GM12878 (cell line): ENCODE data around the gene ADCY5. TPM values are rescaled to one million over a fixed set of nuclear protein-coding genes. Genes with fewer than 3 reads are reported as not detected.

ENCODE experiments used
- ATAC-seq: fragments of 200-7000 bp; cut with Tn5 transposase; 3 replicates; pipeline ENCODE4 v1.9.1; 2020; ENCODE audit warnings: mild to moderate bottlenecking, moderate library complexity
- BruUV-seq: library from RNA; stranded (reverse); fragments of 400-500 nt; replicated peaks from 2 replicates; lab custom pipeline; 2021; lab: Mats Ljungman, UMichigan
- CTCF ChIA-PET: fragments of 300-600 bp; sonication (Branson Sonifier 250); formaldehyde crosslinking; extraction: SDS; loops from one replicate; lab custom pipeline; 2021; ENCODE audit warnings: inconsistent platforms; lab: Yijun Ruan, JAX
- POLR2A ChIA-PET: fragments of 350-600 bp; formaldehyde crosslinking; extraction: SDS; loops from one replicate; lab custom pipeline; 2021; ENCODE audit warnings: inconsistent platforms; lab: Charles Lee
- RAD21 ChIA-PET: fragments of 300-600 bp; sonication (Branson Sonifier 250); formaldehyde crosslinking; loops from one replicate; lab custom pipeline; 2023; ENCODE audit warnings: antibody characterized with exemption; ENCODE audit not compliant: unreplicated experiment; lab: Charles Lee
- SMC1A ChIA-PET: fragments of 300-600 bp; sonication (Branson Sonifier 250); formaldehyde crosslinking; loops from one replicate; lab custom pipeline; 2023; ENCODE audit not compliant: unreplicated experiment, uncharacterized antibody; lab: Charles Lee
- DNase-seq: peaks from one replicate; pipeline ENCODE4 v3.0.0-alpha.2; 2011; ENCODE audit warnings: low read depth, low spot score
- FAIRE-seq: peaks from 3 replicates; lab custom pipeline; 2011; peaks lifted over from hg19 to GRCh38; lab: Jason Lieb, UNC
- H2AFZ ChIP-seq: 2 replicates; pipeline ENCODE4 v1.6.0; 2011; ENCODE audit warnings: low read depth, low read length, control low read depth; ENCODE audit not compliant: control insufficient read depth
- H3K27ac ChIP-seq: 2 replicates; pipeline ENCODE4 v1.5.1; 2011; ENCODE audit warnings: control low read depth; ENCODE audit not compliant: control insufficient read depth, insufficient read depth
- H3K27me3 ChIP-seq, 2 experiments: replicated peaks in 1 of 2; 2 replicates each; pipeline versions ENCODE4 v1.6.0 to v1.6.1; 2011; ENCODE audit warnings: low read length in 1 of 2; ENCODE audit not compliant: control insufficient read depth in 2 of 2, insufficient read depth in 2 of 2
- H3K36me3 ChIP-seq, 2 experiments: 2 replicates each; pipeline ENCODE4 v1.5.1; 2011; ENCODE audit warnings: low read length in 1 of 2; ENCODE audit not compliant: control insufficient read depth in 2 of 2, insufficient read depth in 2 of 2
- H3K4me1 ChIP-seq: 2 replicates; pipeline ENCODE4 v1.6.1; 2011; ENCODE audit warnings: mild to moderate bottlenecking, low read length, moderate library complexity, mixed read lengths; ENCODE audit not compliant: control insufficient read depth, insufficient read depth
- H3K4me2 ChIP-seq: 2 replicates; pipeline ENCODE4 v1.6.0; 2011; ENCODE audit warnings: control low read depth; ENCODE audit not compliant: control insufficient read depth, insufficient read depth
- H3K4me3 ChIP-seq: fragments of 200-600 bp; sonication (generic); 2 replicates; pipeline ENCODE4 v1.5.1; 2016
- H3K79me2 ChIP-seq: 2 replicates; pipeline ENCODE4 v1.6.0; 2011; ENCODE audit warnings: low read length; ENCODE audit not compliant: control insufficient read depth, insufficient read depth
- H3K9ac ChIP-seq: 2 replicates; pipeline ENCODE4 v1.8.0; 2011; ENCODE audit warnings: low read length, control low read depth, mixed read lengths; ENCODE audit not compliant: control insufficient read depth, insufficient read depth
- H3K9me3 ChIP-seq: replicated peaks from 3 replicates; pipeline ENCODE4 v1.5.1; 2011; ENCODE audit warnings: mild to moderate bottlenecking, low read length; ENCODE audit not compliant: control insufficient read depth, insufficient read depth
- H4K20me1 ChIP-seq: 2 replicates; pipeline ENCODE4 v1.6.0; 2011; ENCODE audit not compliant: control insufficient read depth, insufficient read depth
- GABPA ChIP-seq: IDR thresholded peaks from 2 replicates; pipeline ENCODE4 v1.6.1; 2014; ENCODE audit warnings: antibody characterized with exemption, low read depth, mild to moderate bottlenecking, inconsistent platforms
- HDGF ChIP-seq: fragments of 450-650 bp; IDR thresholded peaks from 2 replicates; pipeline ENCODE4 v1.6.1; 2016; ENCODE audit warnings: antibody characterized with exemption
- MXI1 ChIP-seq: fragments of 150-350 bp; IDR thresholded peaks from 2 replicates; pipeline ENCODE4 v1.6.1; 2011; ENCODE audit warnings: low read depth, mild to moderate bottlenecking, inconsistent platforms, low read length, improper control_type of control experiment
- RAD51 ChIP-seq: fragments of 450-650 bp; IDR thresholded peaks from 2 replicates; pipeline ENCODE4 v1.6.1; 2016; ENCODE audit warnings: moderate library complexity, mild to moderate bottlenecking, inconsistent platforms
- RELA ChIP-seq: fragments of 450-650 bp; IDR thresholded peaks from 2 replicates; pipeline ENCODE4 v1.8.0; 2014; ENCODE audit warnings: borderline replicate concordance; ENCODE audit not compliant: partially characterized antibody
- SIX5 ChIP-seq: IDR thresholded peaks from 2 replicates; pipeline ENCODE4 v1.6.1; 2011; ENCODE audit warnings: mild to moderate bottlenecking, low read depth, low read length, moderate library complexity; ENCODE audit not compliant: severe bottlenecking
- ZZZ3 ChIP-seq: IDR thresholded peaks from 2 replicates; pipeline ENCODE4 v1.6.1; 2011; ENCODE audit warnings: low read depth; ENCODE audit not compliant: control insufficient read depth, insufficient read length
- WGBS: methylation state at CpG from one replicate; pipeline ENCODE4 v1.1.6; 2016; ENCODE audit warnings: low lambda C conversion rate; ENCODE audit not compliant: insufficient replicate concordance, insufficient coverage; ENCODE audit errors: missing lambda C conversion rate; 5-methylcytosine and 5-hydroxymethylcytosine counted together
- in situ Hi-C: fragments of 300-500 bp; cut with MboI; formaldehyde crosslinking; loops from 9 replicates; pipeline ENCODE4 v1.14.3; 2018; ENCODE audit warnings: mixed read lengths
- intact Hi-C: fragments of 100-400 bp; cut with micrococcal nuclease; formaldehyde crosslinking; loops from one replicate; pipeline ENCODE4 v1.14.2; 2022; ENCODE audit not compliant: unreplicated experiment
- polyA plus RNA-seq, 11 experiments: library from polyadenylated mRNA; depleted of rRNA in 4 of 11; unstranded in 6 of 11; stranded (reverse) in 5 of 11; fragments of >200 nt; fragmentation: Nextera tagmentation in 4 of 11; fragmentation: Illumina TruSeq in 1 of 11; extraction: Ambion mirVana in 4 of 11; extraction: Trizol in 1 of 11; gene quantifications; 1 replicate in 1 of 11; 2 replicates in 10 of 11; pipeline versions ENCODE4 v1.2.1 to v1.2.3, GENCODE V29; 2011 to 2016; ENCODE audit warnings: inconsistent platforms in 2 of 11, missing spikeins in 2 of 11, low read depth in 1 of 11
- total RNA-seq, 4 experiments: library from RNA; depleted of rRNA in 3 of 4; stranded (reverse); fragments of >200 nt in 3 of 4; fragmentation: Illumina TruSeq in 1 of 4; extraction: Trizol in 1 of 4; gene quantifications; 2 replicates each; pipeline versions ENCODE4 v1.2.1 to v1.2.3, GENCODE V29; 2013 to 2021
- TF ChIP-seq, protein P1 (sequence below): IDR thresholded peaks from 2 replicates; pipeline ENCODE4 v1.6.1; 2012; ENCODE audit warnings: low read depth, low read length, improper control_type of control experiment
- TF ChIP-seq, protein P2 (sequence below): IDR thresholded peaks from 2 replicates; pipeline ENCODE4 v1.6.1; 2011; ENCODE audit warnings: low read depth, low read length, improper control_type of control experiment, borderline replicate concordance
- TF ChIP-seq, protein P3 (sequence below): fragments of 450-650 bp; IDR thresholded peaks from 2 replicates; pipeline ENCODE4 v1.6.1; 2016; ENCODE audit warnings: mild to moderate bottlenecking
- TF ChIP-seq, protein P4 (sequence below): fragments of 450-650 bp; IDR thresholded peaks from 2 replicates; pipeline ENCODE4 v1.6.1; 2017; ENCODE audit warnings: borderline replicate concordance

ADCY5 gene
- total and polyA plus RNA-seq, 10 of the 15 experiments (the other 5 are each of a cell fraction or from before 2014, with no cell fraction given), result under 0.01 to 0.24 (median 0.02) TPM; not detected in 4

GRCh38 chr3:123320221-123320620, 128.7 kb downstream of the ADCY5 start:
- ATAC-seq (no peak), DNase-seq (no peak), FAIRE-seq (no peak)
- ChIA-PET CTCF (interaction anchor here (0.9 to 1.4 kb wide), 4 partner anchors 11 to 403 kb away, joined by 3 to 4 read pairs (median 3); no protein-coding TSS in a partner anchor), SMC1A (no interaction called here), POLR2A (no interaction called here), RAD21 (no interaction called here)
- TF ChIP-seq GABPA, result no peak
- TF ChIP-seq, protein P1, sequence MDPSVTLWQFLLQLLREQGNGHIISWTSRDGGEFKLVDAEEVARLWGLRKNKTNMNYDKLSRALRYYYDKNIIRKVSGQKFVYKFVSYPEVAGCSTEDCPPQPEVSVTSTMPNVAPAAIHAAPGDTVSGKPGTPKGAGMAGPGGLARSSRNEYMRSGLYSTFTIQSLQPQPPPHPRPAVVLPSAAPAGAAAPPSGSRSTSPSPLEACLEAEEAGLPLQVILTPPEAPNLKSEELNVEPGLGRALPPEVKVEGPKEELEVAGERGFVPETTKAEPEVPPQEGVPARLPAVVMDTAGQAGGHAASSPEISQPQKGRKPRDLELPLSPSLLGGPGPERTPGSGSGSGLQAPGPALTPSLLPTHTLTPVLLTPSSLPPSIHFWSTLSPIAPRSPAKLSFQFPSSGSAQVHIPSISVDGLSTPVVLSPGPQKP, result no peak
- TF ChIP-seq MXI1, result no peak
- TF ChIP-seq, protein P2, sequence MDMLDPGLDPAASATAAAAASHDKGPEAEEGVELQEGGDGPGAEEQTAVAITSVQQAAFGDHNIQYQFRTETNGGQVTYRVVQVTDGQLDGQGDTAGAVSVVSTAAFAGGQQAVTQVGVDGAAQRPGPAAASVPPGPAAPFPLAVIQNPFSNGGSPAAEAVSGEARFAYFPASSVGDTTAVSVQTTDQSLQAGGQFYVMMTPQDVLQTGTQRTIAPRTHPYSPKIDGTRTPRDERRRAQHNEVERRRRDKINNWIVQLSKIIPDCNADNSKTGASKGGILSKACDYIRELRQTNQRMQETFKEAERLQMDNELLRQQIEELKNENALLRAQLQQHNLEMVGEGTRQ, result no peak
- TF ChIP-seq, protein P3, sequence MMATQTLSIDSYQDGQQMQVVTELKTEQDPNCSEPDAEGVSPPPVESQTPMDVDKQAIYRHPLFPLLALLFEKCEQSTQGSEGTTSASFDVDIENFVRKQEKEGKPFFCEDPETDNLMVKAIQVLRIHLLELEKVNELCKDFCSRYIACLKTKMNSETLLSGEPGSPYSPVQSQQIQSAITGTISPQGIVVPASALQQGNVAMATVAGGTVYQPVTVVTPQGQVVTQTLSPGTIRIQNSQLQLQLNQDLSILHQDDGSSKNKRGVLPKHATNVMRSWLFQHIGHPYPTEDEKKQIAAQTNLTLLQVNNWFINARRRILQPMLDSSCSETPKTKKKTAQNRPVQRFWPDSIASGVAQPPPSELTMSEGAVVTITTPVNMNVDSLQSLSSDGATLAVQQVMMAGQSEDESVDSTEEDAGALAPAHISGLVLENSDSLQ, result no peak
- TF ChIP-seq, protein P4, sequence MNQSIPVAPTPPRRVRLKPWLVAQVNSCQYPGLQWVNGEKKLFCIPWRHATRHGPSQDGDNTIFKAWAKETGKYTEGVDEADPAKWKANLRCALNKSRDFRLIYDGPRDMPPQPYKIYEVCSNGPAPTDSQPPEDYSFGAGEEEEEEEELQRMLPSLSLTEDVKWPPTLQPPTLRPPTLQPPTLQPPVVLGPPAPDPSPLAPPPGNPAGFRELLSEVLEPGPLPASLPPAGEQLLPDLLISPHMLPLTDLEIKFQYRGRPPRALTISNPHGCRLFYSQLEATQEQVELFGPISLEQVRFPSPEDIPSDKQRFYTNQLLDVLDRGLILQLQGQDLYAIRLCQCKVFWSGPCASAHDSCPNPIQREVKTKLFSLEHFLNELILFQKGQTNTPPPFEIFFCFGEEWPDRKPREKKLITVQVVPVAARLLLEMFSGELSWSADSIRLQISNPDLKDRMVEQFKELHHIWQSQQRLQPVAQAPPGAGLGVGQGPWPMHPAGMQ, result no peak
- no peak for TF ChIP-seq RELA
- TF ChIP-seq HDGF, result no peak
- no peak for TF ChIP-seq ZZZ3
- TF ChIP-seq RAD51, result no peak
- no peak for TF ChIP-seq SIX5
- in situ Hi-C loops (no loop called here), intact Hi-C loops (no loop called here)
- no peak overlapping the region for H2AFZ ChIP-seq
- no TSS peak for BruUV-seq
- no peak overlapping the region for H3K27ac ChIP-seq
- H3K9ac ChIP-seq, result no peak overlapping the region
- H3K9me3 ChIP-seq, result no peaks in the 10 kb centered on the region
- 31% methylated on average over 5 of the region's 5 CpGs for WGBS
- peaks cover 0 to 7% of the 10 kb centered on the region in 2 experiments; a peak in 2 of 4 replicates for H3K27me3 ChIP-seq
- no peaks in the 10 kb centered on the region for H3K79me2 ChIP-seq
- no peak overlapping the region for H3K4me2 ChIP-seq
- H3K4me1 ChIP-seq, result no peaks in the 10 kb centered on the region
- H3K4me3 ChIP-seq, result no peak overlapping the region
- H3K36me3 ChIP-seq, result no peaks in the 10 kb centered on the region
- H4K20me1 ChIP-seq, result no peaks in the 10 kb centered on the region; the same call in 1 of the 2 replicates
